Measurements from ENCODE around the gene DAPK1.
A peak's percentile ranks its signal among the peaks of the same experiment; 100 is the strongest.

DAPK1 gene

DNA sequence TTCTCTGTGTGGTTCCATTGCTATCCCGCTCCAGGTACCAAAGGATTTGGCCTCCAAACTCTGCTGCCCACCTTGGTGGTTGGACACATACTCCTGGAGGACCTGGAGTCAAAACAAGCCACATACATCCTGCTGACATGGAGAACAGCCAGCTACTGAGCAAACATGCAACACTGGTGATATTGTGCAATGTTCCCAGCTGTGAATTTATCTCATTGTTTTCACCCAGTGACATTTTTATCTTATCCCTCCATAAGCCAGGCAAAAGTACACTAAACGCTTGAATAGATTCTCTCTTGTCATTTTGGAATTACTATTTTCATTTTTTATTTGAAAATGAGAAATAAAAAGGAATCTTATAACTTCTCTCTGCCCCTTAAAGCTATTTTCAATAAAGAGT is 217.2 kb downstream of the DAPK1 start (continued):
- TF ChIP-seq ZNF843 (tag by site-specific recombination; IDR thresholded peaks at IDR 0.05) = no peak

DNA sequence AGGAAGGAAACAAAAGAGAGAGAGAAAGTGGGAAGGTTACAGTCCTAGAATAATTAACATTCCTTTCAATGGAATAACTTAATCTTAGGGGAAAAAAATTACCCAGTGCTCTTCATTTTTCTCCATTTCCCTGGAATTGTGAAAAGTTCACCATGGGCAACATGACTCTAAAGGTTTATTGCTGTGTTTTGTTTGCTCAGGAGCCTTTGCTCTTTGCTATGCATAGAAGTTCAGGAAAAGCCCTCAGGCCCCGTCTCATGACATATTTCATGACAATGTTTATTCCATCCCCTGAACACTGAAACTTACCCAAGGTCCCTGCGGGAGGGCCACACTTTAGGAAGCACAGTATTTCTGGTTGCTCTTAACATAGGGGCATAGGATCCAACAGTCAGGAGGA is 218.5 kb downstream of the DAPK1 start:
- ChIA-PET CTCF (interaction anchor here (1.3 kb wide), 1 partner anchor 96 kb away, joined by 5 read pairs; no protein-coding TSS in a partner anchor), POLR2A (interaction anchor here (0.7 kb wide), 1 partner anchor 10 kb away, joined by 3 read pairs; the partner anchor contains the start of gene CTSL)
- no peaks in the 10 kb centered on the region for H3K9me3 ChIP-seq (ENCODE audit: control insufficient read depth, insufficient read depth, low read depth, low read length)
- H3K27ac ChIP-seq (ENCODE audit: extremely low read depth, low read depth, low read length) = no peak overlapping the region
- TF ChIP-seq KLF1 (tag by site-specific recombination; IDR thresholded peaks at IDR 0.05) (no peak), ZFP41 (tag by site-specific recombination; IDR thresholded peaks at IDR 0.05; ENCODE audit: borderline replicate concordance) (no peak), GLIS1 (tag by site-specific recombination; IDR thresholded peaks at IDR 0.05) (0 out of 2 replicates have a peak, but pooled peaks have one; percentile 15), ZBTB1 (tag by site-specific recombination; IDR thresholded peaks at IDR 0.05) (no peak)
- no peaks in the 10 kb centered on the region for H3K36me3 ChIP-seq (ENCODE audit: control insufficient read depth in 2 of 2, insufficient read depth in 1 of 2, low read length in 2 of 2)
- H3K4me3 ChIP-seq (ENCODE audit: low read depth, low read length) = no peak overlapping the region
- no peaks in the 10 kb centered on the region for H3K4me1 ChIP-seq (ENCODE audit: control insufficient read depth, insufficient read depth, low read length)

DNA sequence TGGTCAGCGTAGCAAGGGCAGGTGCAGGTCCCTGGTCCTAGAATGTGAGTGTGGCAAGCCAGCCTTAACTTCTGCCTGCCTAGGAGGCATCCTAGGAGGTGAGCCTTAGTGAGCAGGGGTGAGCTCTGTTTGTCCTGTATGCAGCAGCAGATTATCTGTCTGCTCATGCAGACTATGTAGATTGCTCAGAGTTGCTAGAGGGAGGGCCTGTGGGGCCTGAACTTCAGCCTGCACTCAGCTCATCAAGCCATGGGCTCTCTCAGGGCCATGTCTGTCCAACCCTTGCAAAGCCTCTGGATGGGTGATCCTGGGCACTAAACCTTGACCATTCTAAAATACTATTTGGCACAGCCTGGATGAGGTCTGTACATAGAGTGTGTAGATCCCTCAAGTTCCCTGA is 219.8 kb downstream of the DAPK1 start:
- CTCF ChIA-PET = interaction anchor here (1.3 kb wide), 1 partner anchor 95 kb away, joined by 5 read pairs; no protein-coding TSS in a partner anchor
- H3K4me3 ChIP-seq (ENCODE audit: low read depth, low read length) = no peak overlapping the region
- H3K27ac ChIP-seq (ENCODE audit: extremely low read depth, low read depth, low read length) = no peak overlapping the region
- POLR2A ChIA-PET = interaction anchor here (1.0 kb wide), 1 partner anchor 8 kb away, joined by 4 read pairs; the partner anchor contains the start of gene CTSL
- TF ChIP-seq, protein P1, sequence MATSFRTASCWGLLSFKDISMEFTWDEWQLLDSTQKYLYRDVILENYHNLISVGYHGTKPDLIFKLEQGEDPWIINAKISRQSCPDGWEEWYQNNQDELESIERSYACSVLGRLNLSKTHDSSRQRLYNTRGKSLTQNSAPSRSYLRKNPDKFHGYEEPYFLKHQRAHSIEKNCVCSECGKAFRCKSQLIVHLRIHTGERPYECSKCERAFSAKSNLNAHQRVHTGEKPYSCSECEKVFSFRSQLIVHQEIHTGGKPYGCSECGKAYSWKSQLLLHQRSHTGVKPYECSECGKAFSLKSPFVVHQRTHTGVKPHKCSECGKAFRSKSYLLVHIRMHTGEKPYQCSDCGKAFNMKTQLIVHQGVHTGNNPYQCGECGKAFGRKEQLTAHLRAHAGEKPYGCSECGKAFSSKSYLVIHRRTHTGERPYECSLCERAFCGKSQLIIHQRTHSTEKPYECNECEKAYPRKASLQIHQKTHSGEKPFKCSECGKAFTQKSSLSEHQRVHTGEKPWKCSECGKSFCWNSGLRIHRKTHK (tag by site-specific recombination; IDR thresholded peaks at IDR 0.05) = no peak
- no peak for TF ChIP-seq ZFP41 (tag by site-specific recombination; IDR thresholded peaks at IDR 0.05; ENCODE audit: borderline replicate concordance)
- TF ChIP-seq BCL11A (tag by site-specific recombination; IDR thresholded peaks at IDR 0.05; ENCODE audit: low read depth) = no peak
- TF ChIP-seq ZSCAN23 (tag by site-specific recombination; IDR thresholded peaks at IDR 0.05) = no peak
- TF ChIP-seq SP3 (tag by site-specific recombination; IDR thresholded peaks at IDR 0.05) = no peak
- no peak for TF ChIP-seq SP2 (tag by site-specific recombination; IDR thresholded peaks at IDR 0.05)
- TF ChIP-seq ZNF324 (tag by site-specific recombination; IDR thresholded peaks at IDR 0.05) = no peak
- TF ChIP-seq ZNF19 (tag by site-specific recombination; IDR thresholded peaks at IDR 0.05; ENCODE audit: low read depth) = no peak
- TF ChIP-seq ZNF610 (tag by site-specific recombination; IDR thresholded peaks at IDR 0.05; ENCODE audit: borderline replicate concordance) = no peak
- TF ChIP-seq YY1 (tag by site-specific recombination; IDR thresholded peaks at IDR 0.05) = no peak
- no peak for TF ChIP-seq ZNF561 (tag by site-specific recombination; IDR thresholded peaks at IDR 0.05; ENCODE audit: borderline replicate concordance)
- TF ChIP-seq ZNF530 (tag by site-specific recombination; IDR thresholded peaks at IDR 0.05; ENCODE audit: low read depth) = no peak
- TF ChIP-seq ZNF311 (tag by site-specific recombination; IDR thresholded peaks at IDR 0.05; ENCODE audit: borderline replicate concordance) = no peak
- no peak for TF ChIP-seq ZNF239 (tag by site-specific recombination; IDR thresholded peaks at IDR 0.05)
- TF ChIP-seq, protein P2, sequence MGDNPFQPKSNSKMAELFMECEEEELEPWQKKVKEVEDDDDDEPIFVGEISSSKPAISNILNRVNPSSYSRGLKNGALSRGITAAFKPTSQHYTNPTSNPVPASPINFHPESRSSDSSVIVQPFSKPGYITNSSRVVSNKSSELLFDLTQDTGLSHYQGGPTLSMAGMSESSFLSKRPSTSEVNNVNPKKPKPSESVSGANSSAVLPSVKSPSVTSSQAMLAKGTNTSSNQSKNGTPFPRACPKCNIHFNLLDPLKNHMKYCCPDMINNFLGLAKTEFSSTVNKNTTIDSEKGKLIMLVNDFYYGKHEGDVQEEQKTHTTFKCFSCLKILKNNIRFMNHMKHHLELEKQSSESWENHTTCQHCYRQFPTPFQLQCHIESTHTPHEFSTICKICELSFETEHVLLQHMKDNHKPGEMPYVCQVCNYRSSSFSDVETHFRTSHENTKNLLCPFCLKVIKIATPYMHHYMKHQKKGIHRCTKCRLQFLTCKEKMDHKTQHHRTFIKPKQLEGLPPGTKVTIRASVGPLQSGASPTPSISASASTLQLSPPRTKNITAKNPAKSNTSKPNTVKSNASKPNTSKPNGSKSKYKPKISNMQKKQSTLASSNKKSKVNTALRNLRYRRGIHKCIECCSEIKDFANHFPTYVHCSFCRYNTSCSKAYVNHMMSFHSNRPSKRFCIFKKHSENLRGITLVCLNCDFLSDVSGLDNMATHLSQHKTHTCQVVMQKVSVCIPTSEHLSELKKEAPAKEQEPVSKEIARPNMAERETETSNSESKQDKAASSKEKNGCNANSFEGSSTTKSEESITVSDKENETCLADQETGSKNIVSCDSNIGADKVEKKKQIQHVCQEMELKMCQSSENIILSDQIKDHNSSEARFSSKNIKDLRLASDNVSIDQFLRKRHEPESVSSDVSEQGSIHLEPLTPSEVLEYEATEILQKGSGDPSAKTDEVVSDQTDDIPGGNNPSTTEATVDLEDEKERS (tag by site-specific recombination; IDR thresholded peaks at IDR 0.05) = no peak
- TF ChIP-seq ZNF510 (tag by site-specific recombination; IDR thresholded peaks at IDR 0.05; ENCODE audit: insufficient replicate concordance) = no peak
- no peak for TF ChIP-seq ZNF433 (tag by site-specific recombination; IDR thresholded peaks at IDR 0.05; ENCODE audit: low read depth)
- TF ChIP-seq, protein P3, sequence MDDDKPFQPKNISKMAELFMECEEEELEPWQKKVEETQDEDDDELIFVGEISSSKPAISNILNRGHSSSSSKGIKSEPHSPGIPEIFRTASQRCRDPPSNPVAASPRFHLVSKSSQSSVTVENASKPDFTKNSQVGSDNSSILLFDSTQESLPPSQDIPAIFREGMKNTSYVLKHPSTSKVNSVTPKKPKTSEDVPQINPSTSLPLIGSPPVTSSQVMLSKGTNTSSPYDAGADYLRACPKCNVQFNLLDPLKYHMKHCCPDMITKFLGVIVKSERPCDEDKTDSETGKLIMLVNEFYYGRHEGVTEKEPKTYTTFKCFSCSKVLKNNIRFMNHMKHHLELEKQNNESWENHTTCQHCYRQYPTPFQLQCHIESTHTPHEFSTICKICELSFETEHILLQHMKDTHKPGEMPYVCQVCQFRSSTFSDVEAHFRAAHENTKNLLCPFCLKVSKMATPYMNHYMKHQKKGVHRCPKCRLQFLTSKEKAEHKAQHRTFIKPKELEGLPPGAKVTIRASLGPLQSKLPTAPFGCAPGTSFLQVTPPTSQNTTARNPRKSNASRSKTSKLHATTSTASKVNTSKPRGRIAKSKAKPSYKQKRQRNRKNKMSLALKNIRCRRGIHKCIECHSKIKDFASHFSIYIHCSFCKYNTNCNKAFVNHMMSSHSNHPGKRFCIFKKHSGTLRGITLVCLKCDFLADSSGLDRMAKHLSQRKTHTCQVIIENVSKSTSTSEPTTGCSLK (tag by site-specific recombination; IDR thresholded peaks at IDR 0.05) = no peak
- no peak for TF ChIP-seq EGR2 (tag by site-specific recombination; IDR thresholded peaks at IDR 0.05; ENCODE audit: low read depth)
- no peak for TF ChIP-seq ZNF830 (tag by site-specific recombination; IDR thresholded peaks at IDR 0.05; ENCODE audit: low read depth)
- no peaks in the 10 kb centered on the region for H3K4me1 ChIP-seq (ENCODE audit: control insufficient read depth, insufficient read depth, low read length)
- H3K36me3 ChIP-seq (ENCODE audit: control insufficient read depth in 2 of 2, insufficient read depth in 1 of 2, low read length in 2 of 2) = no peaks in the 10 kb centered on the region
- no peaks in the 10 kb centered on the region for H3K9me3 ChIP-seq (ENCODE audit: control insufficient read depth, insufficient read depth, low read depth, low read length)
